HG03108 (cell line): ENCODE results near the gene C12orf60.
"Not testable (repeated sequence)": the region's sequence is repeated elsewhere in the genome, so short reads cannot be mapped to it uniquely, and the experiment has no call there.

Source experiments
- ATAC-seq: cut with Tn5 transposase; IDR thresholded peaks from one replicate; pipeline ENCODE4 v1.9.1; 2021; ENCODE audit warnings: moderate library complexity; ENCODE audit not compliant: unreplicated experiment

Gene C12orf60, protein sequence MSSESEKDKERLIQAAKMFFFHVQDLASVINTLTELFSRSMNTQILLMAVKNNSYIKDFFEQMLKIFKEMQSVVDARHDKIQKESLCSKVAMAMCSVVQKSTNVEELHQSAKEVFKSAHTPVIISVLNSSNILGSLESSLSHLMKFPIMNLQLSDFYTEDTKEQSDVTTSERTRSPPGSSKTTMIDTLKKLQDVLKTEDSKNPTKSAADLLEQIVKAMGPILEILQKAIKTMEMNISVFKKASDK

DNA sequence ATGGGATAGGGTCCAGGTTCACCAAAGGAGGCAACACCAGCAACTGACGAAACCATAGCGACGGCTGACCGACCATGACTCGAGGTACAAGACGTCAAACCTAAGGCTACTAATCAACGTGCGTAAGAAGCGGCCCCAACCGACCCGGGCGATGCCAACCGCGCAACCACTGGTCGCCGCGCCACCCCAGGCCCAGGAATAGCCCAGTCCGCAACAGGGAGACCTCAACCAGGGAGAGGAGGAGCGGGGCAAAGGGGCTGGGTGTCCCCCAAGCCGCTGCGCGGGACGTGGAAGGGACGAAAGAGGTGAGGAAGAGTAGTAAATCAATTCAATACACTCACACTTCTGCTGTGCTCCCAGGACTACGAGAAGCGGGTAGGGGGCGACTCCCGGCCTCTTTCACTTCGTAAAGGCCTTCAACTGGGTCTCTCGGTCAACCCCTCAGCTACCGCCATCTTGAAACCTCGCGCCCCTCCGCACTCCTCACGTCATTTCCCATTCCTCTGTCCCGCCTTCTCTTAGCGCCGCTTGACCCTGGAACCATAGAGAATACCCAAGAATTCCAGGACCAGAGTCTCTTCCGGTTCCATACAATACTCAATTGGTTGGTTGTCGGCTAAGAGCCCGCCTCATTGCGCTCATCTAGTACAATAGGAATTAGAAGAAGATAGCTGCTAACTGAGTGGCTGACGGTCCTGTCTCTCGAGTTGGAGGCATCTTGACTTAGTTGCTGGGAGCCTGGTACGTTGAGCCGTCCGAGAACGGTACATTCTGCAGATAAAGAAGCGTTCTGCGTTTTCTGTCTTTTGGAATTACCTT, at the start of gene C12orf60, which contains the start of gene WBP11:
Gene C12orf60 (plus strand): TSS at position 660 of the 819 bp plus-strand sequence. CDS start 19,266 bp downstream, outside the sequence.
Gene WBP11 (minus strand): TSS at position 468 of the 819 bp plus-strand sequence. CDS start 2,095 bp downstream, outside the sequence.
- ATAC-seq = peak; percentile 99

DNA sequence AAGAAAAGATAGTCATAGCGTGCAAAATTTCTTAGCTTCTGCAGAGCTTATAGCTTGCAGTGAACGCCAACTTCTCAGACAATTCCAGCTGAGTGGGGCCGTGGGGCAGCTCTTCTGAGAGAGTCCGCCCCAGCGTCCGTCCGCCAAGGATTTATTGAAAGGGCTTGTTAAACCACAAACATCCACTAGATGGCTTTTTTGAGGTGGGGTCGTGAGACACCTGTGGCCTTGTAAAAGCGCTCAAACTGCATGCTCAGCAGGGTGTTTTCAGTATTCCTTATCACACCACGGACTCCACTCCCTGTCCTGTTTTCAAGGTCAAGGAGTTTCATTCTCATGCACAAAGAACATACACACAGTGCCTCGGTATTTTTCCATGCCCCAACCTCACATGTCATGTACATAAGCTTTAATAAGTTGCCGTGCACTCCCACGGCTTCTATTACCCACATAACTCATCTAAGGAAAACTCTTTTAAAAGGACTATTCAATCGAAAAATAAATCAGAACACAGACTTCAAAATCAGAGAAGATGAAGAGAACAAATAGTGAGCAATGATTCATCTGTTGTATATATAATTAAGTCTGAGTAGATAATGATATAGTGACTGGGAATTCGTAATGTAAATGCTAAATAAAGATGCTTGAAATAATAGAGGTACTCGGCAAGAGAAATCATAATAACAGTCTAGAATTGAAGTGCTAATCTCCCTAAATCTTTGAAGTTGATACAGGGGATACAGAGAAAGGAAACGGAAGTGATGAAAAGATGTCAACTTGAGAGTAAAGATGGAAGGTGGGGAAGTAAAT, 46.9 kb upstream of the C12orf60 start:
- ATAC-seq = no peak

DNA sequence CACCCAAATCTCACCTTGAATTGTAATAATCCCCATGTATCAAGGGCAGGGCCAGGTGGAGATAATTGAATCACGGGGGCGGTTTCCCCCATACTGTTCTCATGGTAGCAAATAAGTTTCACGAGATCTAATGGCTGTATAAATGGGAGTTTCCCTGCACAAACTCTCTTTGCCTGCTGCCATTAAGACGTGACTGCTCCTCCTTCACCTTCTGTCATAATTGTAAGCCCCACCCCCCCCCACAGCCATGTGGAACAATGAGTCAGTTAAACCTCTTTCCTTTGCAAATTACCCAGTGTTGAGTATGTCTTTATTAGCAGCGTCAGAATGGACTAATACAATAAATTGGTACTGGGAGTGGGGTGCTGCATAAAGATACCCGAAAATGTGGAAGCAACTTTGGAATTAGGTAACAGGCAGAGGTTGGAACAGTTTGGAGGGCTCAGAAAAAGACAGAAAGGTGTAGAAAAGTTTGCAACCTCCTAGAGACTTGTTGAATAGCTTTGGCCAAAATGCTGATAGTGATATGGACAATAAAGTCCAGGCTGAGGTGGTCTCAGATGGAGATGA, 43.7 kb upstream of the C12orf60 start:
- not testable (repeated sequence) for ATAC-seq

DNA sequence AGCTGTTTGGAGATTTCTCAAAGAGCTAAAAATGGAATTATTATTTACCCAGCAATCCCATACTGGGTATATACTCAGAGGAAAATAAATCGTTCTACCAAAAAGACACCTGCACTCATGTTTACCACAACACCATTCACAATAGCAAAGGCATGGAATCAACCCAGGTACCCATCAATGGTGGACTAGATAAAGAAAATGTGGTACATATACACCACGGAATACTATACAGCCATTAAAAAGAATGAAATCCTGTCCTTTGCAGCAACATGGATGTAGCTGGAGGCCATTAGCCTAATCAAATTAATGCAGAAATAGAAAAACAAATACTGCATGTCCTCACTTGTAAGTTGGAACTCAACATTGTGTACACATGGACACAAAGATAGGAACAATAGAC, 38.1 kb upstream of the C12orf60 start:
- ATAC-seq = no peak

DNA sequence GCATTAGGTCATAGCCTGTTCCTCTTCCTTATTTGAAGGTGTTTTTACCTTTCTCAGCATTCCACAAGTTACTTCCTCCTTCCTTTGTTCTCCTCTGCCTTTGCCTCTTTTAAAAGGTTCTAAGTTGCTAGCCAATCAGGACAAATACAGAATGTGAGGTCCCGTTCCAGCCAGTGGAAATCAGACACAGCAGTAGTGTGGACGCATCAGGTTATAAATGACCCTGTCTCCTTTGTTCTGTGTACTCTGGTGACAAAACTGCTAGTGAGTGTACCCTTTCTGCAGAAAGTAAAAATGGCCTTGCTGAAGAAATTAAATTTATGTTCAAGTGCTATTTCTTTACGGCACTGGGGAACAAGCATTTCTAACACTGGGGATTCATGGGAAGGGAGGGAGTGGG, 37.5 kb upstream of the C12orf60 start:
- ATAC-seq = not testable (repeated sequence)

DNA sequence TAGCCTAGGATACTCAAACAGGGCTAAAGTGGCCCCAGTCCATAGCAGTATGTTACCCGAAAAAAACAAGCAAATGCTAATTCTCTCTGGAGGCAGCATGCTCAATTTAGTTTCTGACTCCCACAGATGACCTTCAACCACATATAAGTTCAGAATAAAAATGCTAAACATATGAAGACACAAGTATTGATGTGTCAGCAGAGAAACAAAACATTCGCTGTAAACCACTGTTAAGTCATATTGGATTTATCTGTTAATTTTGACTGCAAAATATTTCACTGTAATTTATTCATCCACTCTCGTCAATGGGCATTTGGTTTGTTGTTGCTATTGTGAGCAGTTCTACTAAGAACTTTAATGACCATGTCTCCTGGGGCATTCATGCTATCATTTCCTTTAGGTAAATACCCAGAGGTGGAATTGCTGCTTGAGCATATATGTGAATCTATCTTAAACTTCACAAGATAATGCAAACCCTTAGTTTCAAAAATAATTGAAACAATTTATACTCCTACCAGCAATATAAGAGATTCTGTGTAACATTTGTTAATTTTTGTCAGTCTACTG, 36.7 kb upstream of the C12orf60 start:
- ATAC-seq = no peak

DNA sequence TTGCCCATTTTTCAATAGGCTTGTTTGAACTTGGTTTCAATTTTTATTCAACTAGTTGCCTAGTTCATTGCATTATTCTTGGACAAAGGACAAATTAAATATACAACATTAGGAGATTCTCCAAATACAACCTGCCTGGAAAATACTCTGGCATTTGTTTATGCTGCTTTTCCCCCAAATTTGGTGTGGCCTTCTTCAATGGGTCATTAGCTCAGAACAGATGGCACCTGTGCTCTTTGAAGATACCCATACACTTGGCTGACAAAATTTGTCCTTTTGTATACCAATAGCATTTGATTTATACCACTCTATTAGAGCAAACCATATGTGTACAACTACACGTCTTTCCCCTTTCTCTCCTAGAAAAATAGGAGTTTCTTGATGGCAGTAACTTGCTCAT, 35.9 kb upstream of the C12orf60 start:
- no peak for ATAC-seq

DNA sequence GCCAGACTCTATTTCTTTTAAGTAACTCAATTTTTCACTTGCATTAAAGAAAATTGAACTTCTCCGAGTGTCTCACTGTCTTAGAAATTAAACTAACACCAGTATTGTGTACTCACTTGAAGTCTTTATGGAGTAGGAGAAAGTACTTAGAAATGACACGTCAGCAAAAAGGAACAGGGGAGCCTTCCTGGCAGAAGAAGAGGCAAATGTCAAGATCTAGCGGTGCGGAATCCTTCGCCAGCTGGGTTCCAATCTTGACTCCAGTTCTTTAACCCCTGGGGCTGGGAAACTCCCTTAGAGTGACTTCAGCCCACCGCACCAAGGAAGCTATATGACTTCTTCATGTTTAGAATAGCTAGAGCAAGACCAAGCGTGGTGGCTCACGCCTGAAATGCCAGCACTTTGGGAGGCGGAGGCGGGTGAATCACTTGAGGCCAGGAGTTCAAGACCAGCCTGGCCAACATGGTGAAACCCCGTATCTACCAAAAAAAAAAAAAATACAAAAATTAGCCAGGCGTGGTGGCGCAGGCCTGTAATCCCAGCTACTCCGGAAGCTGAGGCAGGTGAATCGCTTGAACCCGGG, 34.6 kb upstream of the C12orf60 start:
- no peak for ATAC-seq

DNA sequence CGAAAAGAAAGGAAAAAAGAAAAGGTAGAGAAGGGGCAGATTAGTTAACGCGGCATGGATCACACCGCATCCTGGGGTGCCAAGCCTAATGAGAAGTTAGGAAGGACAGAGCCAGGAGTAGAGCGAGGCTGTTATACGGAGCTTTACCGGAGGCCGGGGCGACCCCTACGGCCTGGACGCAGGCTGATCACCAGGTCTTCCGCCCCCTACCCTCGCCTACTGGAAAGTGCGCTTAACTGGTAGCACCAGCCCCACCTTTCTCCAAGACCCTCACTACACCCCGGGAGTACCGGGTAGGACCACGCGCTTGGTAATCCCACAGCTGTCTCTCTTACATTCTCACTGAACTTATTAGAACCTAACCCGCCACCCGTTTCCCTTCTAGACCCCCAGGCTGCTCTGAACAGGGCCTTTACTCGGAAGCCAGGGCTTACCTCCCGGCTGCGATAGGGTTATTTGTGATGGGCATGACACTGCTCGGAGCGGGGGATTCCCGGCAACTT, 34.0 kb upstream of the C12orf60 start:
- no peak for ATAC-seq

DNA sequence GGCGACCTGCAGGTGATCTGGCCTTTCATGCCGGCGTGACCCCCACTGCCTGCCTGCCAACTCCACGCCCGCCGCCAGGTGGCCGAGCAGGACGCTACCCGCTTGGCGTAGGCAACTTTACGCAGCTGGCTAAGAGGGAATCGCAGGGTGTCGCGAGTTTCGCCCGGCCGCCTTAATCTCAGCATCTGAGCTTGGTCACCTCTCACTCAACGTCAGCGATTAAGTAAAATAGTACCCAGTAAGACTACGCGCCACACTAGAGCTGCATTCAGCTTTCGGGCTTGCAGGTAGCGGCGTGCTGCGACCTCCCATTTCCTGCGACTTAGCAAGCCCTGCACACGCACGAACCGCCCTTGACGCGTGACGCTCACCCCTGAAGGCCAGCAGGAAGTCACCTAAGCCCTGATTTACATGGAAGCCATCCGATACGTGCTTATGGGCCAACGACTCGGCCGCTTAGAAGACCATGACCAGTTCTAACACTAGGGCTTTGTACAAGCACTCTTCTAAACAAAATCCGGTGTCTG, 33.4 kb upstream of the C12orf60 start:
- ATAC-seq = peak; percentile 31

DNA sequence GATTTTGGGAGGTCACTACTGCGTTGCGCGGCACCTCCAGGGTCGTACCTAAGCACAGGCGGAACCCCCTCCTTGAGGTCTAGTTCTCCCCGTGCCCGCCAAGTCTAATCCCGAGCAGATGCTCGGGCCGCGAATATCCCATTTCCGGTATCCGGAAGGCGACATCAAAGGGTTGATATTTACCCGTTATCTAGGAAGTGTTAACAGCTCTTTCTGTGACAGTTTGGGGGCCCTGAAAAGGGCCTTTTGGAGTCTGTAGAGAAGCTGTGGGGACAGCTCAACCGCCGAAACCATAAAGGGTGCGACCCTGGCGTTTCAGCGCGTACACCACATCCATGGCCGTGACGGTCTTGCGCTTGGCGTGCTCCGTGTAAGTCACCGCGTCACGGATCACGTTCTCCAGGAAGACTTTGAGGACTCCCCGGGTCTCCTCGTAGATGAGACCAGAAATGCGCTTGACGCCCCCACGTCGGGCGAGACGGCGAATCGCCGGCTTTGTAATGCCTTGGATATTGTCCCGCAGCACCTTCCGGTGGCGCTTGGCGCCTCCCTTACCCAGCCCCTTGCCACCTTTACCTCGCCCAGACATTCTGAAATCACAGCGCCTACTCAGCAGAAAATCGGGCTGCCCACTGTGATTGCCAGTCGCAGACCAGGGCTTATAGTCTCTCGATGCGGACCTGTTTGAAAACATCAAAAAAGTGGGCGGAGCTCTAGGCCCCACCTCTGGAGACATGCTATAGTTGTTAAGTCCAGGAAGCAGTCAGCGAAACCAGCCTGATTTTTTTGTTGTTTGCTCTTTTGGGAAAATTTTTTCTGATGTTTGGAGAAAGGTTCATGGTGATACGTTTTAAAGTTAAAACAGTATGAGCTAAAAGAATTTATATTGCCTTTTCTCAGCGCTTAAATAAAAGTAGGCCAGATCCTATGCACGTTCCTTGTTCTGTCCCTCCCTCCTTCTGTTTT, 32.7 kb upstream of the C12orf60 start:
- ATAC-seq = peak; percentile 23

DNA sequence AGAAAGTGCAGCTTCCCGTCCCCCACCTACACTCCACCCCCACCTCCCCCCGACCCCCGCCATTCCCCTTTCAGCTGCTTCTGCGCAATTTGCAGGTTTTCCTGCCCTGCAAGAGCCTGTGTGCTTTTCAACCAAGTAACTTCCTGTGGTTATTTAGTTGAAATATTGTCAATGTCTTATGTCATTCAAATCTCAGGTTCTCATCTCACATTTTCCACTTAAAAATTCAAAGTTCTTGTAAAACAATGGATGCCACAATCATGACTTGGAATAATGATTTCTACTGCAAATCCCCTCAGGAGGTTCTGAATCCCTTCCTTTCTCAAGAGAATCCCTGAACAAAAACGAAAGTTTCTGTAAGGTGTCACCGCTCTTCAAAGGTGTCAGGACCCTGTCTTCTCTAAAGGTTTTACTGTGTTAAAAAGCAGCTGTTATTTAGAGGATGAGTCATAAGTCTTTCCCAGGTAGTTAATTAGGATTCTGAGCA, 31.8 kb upstream of the C12orf60 start:
- no peak for ATAC-seq

DNA sequence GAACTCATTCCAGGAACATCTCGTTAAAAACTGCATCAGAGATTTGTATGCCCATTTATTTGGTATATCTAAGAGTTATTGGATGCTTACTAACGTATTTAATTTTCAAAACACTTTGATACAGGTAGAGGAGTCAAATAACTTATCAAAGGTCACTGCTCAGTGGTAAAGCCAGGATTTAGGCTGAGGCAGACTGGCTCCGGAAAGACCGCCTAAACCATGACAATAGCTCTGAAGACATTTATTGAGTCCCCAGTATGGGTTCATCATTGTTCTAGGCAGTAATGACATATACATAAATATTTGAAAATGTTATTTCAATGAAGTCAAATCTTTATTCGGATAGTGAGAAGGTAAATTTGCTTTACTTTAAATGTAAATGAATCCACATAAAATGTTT, 30.5 kb upstream of the C12orf60 start:
- no peak for ATAC-seq

DNA sequence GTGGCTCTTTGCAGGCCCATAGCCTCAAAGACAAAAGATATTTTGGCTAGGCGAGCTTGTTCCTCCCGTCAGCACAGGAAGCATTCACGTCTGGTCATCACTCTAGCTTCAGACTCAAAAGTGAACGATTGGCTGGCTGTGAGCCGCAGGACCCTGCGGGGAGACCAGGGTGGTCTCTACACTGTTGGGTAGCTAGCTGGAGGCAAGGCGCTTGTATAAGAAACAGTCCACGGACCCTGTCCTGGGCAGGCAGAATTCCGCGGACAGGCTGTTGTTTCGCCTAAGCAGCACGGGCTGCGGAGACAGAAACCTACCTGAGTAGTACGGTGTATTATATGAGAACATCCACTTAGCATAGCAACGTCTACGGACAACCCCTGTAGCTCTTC, 29.8 kb upstream of the C12orf60 start:
- ATAC-seq = peak; percentile 9

DNA sequence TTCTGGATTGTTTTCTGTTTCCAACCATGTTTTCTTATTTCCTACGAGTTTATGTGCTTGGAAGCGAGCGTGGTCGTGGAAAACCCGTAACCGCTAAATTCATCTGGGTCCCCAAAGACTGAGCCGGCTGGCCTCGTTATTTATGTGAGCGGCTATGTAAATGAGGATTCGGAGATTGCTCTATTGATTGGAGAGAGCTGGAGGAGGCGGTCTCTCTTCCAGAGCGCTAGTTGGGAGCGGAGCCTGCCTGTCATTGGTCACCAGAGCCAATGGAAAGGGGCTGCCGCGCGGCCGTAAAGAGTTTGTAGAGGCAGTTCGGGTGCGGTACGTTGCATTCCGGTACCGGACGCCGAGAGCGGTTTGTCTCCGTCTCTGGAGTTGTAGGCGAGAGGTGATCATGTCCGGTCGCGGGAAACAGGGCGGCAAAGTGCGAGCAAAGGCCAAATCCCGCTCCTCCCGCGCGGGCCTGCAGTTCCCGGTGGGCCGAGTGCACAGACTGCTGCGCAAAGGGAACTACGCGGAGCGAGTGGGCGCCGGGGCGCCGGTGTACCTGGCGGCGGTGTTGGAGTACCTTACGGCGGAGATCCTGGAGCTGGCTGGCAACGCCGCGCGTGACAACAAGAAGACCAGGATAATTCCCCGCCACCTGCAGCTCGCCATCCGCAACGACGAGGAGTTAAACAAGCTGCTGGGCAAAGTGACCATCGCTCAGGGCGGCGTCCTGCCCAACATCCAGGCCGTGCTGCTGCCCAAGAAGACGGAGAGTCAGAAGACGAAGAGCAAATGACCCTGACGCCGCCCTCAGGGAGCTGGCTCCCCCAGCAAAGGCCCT, 29.2 kb upstream of the C12orf60 start:
- ATAC-seq = peak; percentile 50

DNA sequence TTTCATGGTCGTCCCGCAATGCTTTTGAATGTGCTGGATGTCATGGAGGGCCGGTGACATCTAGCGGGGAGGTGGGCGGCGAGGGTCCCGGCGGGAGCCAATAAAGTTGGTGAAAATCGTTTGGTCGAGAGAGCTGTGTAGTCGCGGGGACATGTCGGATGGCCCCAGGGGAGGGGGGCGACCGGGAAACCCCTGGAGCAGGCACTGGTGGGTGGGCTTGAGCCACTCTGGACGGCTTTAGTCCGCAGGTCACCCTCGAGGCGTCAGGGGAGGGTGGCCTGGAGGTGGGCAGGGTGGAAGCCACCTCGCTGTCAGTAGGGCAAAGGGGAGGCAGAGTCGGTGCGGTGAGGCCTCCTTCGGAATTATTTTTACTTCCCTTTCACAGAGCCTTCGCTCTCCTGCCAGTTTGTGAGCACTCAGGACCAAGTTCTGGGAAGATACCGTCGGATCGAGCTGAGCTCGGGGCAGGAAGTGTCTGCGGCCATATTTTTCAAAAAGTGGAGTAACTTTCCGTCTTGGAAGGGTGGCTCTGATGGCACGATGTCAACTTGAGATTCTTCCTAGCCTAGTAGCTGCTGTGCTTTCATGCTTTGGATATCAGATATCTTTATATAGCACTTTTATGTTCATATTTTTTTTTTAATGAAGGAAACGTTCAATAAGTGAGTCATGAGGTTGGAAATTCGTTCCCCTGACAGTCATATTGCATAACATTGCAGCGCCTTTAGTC, 28.4 kb upstream of the C12orf60 start:
- no peak for ATAC-seq

DNA sequence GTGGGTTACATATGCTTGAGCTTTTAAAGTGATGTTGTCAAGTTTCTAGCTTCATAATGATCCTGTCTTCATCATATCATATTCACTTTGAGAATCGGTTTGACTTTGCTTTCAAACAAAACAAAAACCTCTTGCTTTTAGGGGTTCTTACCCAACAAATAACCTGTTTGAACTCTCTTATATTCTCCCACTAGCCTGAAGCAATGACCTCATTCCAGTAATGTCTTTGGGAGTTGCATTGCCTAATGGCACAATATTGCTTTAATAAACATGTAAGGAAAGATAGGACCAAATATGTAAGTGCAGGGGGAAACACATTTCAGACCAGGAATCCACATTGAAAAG, 27.9 kb upstream of the C12orf60 start:
- no peak for ATAC-seq
